DMS153 (cell line): Measurements from ENCODE around the gene FRMD5.

Experiments
- DNase-seq: peaks from one replicate; lab custom pipeline; 2025; lab: John Stamatoyannopoulos, UW

Gene FRMD5

GRCh38 chr15:43927203-43927602 lies 267.9 kb downstream of the FRMD5 start:
- DNase-seq = no peak

GRCh38 chr15:43923553-43923952 lies 271.5 kb downstream of the FRMD5 start:
- DNase-seq = no peak

GRCh38 chr15:43922021-43922420 lies 273.1 kb downstream of the FRMD5 start:
- DNase-seq = no peak

- DNase-seq = peak; percentile 0
These were observed 274.3 kb downstream of the FRMD5 start for GRCh38 chr15:43920815-43921214.

GRCh38 chr15:43920254-43920600 lies 274.8 kb downstream of the FRMD5 start:
- DNase-seq = no peak

- DNase-seq = no peak
These were observed 275.4 kb downstream of the FRMD5 start for GRCh38 chr15:43919540-43920253.

GRCh38 chr15:43918717-43919116 lies 276.4 kb downstream of the FRMD5 start:
- no peak for DNase-seq

- DNase-seq = no peak
These were observed 278.8 kb downstream of the FRMD5 start for GRCh38 chr15:43916326-43916660.

GRCh38 chr15:43915631-43916325 lies 279.3 kb downstream of the FRMD5 start:
- no peak for DNase-seq

- no peak for DNase-seq
These were observed 281.1 kb downstream of the FRMD5 start for GRCh38 chr15:43913941-43914340.

- no peak for DNase-seq
These were observed 281.9 kb downstream of the FRMD5 start for GRCh38 chr15:43913026-43913780.

- DNase-seq = no peak
These were observed 282.9 kb downstream of the FRMD5 start for GRCh38 chr15:43912208-43912607.

GRCh38 chr15:43911235-43911781 lies 283.8 kb downstream of the FRMD5 start:
- DNase-seq = no peak

- DNase-seq = no peak
These were observed 286.5 kb downstream of the FRMD5 start for GRCh38 chr15:43908516-43909050.

GRCh38 chr15:43905755-43906154 lies 289.3 kb downstream of the FRMD5 start:
- DNase-seq = no peak

GRCh38 chr15:43903864-43904290 lies 291.2 kb downstream of the FRMD5 start:
- DNase-seq = no peak

- DNase-seq = no peak
These were observed 293.6 kb downstream of the FRMD5 start for GRCh38 chr15:43901495-43901894.

GRCh38 chr15:43900996-43901395 lies 294.1 kb downstream of the FRMD5 start:
- DNase-seq = no peak

- DNase-seq = no peak
These were observed 295.1 kb downstream of the FRMD5 start for GRCh38 chr15:43899928-43900327.

- no peak for DNase-seq
These were observed 296.2 kb downstream of the FRMD5 start for GRCh38 chr15:43898891-43899290.

GRCh38 chr15:43896543-43896942 lies 298.5 kb downstream of the FRMD5 start:
- DNase-seq = no peak

- no peak for DNase-seq
These were observed 299.5 kb downstream of the FRMD5 start for GRCh38 chr15:43895586-43895985.

GRCh38 chr15:43893956-43894355 lies 301.1 kb downstream of the FRMD5 start:
- DNase-seq = no peak
